Measurements from ENCODE around the gene TSPAN5. TPM values are rescaled to one million over a fixed set of nuclear protein-coding genes. Genes with fewer than 3 reads are reported as not detected.

The TSPAN5 gene
- total and polyA plus RNA-seq, 2 donors from 2014 or later, result 6.8 to 13.8 TPM

- no peak for FAIRE-seq
- intact Hi-C loops (cut with DNase I), result no loop called here
- peak in 3 of 5 donors; percentile 27 to 73 (median 64) for DNase-seq
Observed at GRCh38 chr4:98672583-98673287, 14.3 kb upstream of the TSPAN5 start.

DNA sequence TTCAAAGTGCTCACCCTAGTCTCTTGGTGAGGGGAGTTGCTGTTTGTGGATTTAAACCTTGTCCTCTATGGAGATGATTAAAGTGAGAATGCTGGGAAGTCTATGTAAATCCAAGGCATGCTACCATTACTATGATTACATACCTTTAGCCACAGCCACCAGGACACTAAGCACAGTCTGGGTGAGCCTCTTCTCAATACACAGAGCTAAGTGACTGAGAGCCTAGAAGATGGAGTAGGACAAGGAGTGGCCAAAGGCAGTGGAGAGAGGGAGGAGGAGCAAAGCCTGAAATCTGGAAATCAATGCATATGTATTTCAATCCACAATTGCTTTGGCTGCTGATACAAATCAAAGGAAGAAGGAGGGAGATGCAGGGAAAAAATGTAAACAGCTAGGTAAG, 12.7 kb upstream of the TSPAN5 start:
- Histone ChIP-seq H3K4me1 (ENCODE audit: control insufficient read depth in 2 of 3, insufficient read depth in 2 of 3, low read depth in 1 of 3, low read length in 3 of 3) (no peaks in the 10 kb centered on the region), H3K4me3 (ENCODE audit: low read length in 3 of 3) (no peak overlapping the region), H3K9me3 (ENCODE audit: control insufficient read depth in 2 of 3, insufficient read depth in 1 of 3, low read length in 3 of 3) (no peaks in the 10 kb centered on the region), H3K27me3 (ENCODE audit: control insufficient read depth, insufficient read depth, low read length) (no peaks in the 10 kb centered on the region), H3K36me3 (ENCODE audit: control insufficient read depth in 2 of 3, insufficient read depth in 3 of 3, low read length in 3 of 3) (no peaks in the 10 kb centered on the region), H3K27ac (ENCODE audit: low read depth in 2 of 2, low read length in 2 of 2) (no peak overlapping the region), H3K9ac (ENCODE audit: low read length in 3 of 3) (no peak overlapping the region)
- no peak for DNase-seq
- FAIRE-seq, result no peak
- no peak for TF ChIP-seq CTCF (IDR thresholded peaks at IDR 0.05; ENCODE audit: borderline replicate concordance, extremely low read depth, insufficient read depth)
- intact Hi-C loops (cut with DNase I), result no loop called here

More at GRCh38 chr4:98672583-98673287, 14.3 kb upstream of the TSPAN5 start:
- H3K9me3 ChIP-seq (ENCODE audit: control insufficient read depth in 2 of 3, insufficient read depth in 1 of 3, low read length in 3 of 3), result no peaks in the 10 kb centered on the region
- no peak overlapping the region for H3K9ac ChIP-seq (ENCODE audit: low read length in 3 of 3)
- no peaks in the 10 kb centered on the region for H3K4me1 ChIP-seq (ENCODE audit: control insufficient read depth in 2 of 3, insufficient read depth in 2 of 3, low read depth in 1 of 3, low read length in 3 of 3)
- H3K27ac ChIP-seq (ENCODE audit: low read depth in 2 of 2, low read length in 2 of 2), result no peak overlapping the region
- H3K27me3 ChIP-seq (ENCODE audit: control insufficient read depth, insufficient read depth, low read length), result no peaks in the 10 kb centered on the region
- no peak overlapping the region for H3K4me3 ChIP-seq (ENCODE audit: low read length in 3 of 3)
- H3K36me3 ChIP-seq (ENCODE audit: control insufficient read depth in 2 of 3, insufficient read depth in 3 of 3, low read length in 3 of 3), result no peaks in the 10 kb centered on the region
- no peak for TF ChIP-seq CTCF (IDR thresholded peaks at IDR 0.05; ENCODE audit: borderline replicate concordance, extremely low read depth, insufficient read depth)

GRCh38 chr4:98670186-98670585, 11.8 kb upstream of the TSPAN5 start:
- TF ChIP-seq CTCF (IDR thresholded peaks at IDR 0.05; ENCODE audit: borderline replicate concordance, extremely low read depth, insufficient read depth), result no peak
- H3K4me3 ChIP-seq (ENCODE audit: low read length in 3 of 3), result no peak overlapping the region
- no peak for FAIRE-seq
- no peak overlapping the region for H3K27ac ChIP-seq (ENCODE audit: low read depth in 2 of 2, low read length in 2 of 2)
- H3K4me1 ChIP-seq (ENCODE audit: control insufficient read depth in 2 of 3, insufficient read depth in 2 of 3, low read depth in 1 of 3, low read length in 3 of 3), result no peaks in the 10 kb centered on the region
- no peaks in the 10 kb centered on the region for H3K36me3 ChIP-seq (ENCODE audit: control insufficient read depth in 2 of 3, insufficient read depth in 3 of 3, low read length in 3 of 3)
- intact Hi-C loops (cut with DNase I), result no loop called here
- no peak for DNase-seq
- no peak overlapping the region for H3K9ac ChIP-seq (ENCODE audit: low read length in 3 of 3)
- H3K9me3 ChIP-seq (ENCODE audit: control insufficient read depth in 2 of 3, insufficient read depth in 1 of 3, low read length in 3 of 3), result no peaks in the 10 kb centered on the region
- H3K27me3 ChIP-seq (ENCODE audit: control insufficient read depth, insufficient read depth, low read length), result no peaks in the 10 kb centered on the region
